ENCODE measurements around the gene PNLIP.

Gene PNLIP

GRCh38 chr10:116613471-116613870 lies 67.7 kb downstream of the PNLIP start:
- no peak overlapping the region for H3K27ac ChIP-seq
- TF ChIP-seq, protein P1, sequence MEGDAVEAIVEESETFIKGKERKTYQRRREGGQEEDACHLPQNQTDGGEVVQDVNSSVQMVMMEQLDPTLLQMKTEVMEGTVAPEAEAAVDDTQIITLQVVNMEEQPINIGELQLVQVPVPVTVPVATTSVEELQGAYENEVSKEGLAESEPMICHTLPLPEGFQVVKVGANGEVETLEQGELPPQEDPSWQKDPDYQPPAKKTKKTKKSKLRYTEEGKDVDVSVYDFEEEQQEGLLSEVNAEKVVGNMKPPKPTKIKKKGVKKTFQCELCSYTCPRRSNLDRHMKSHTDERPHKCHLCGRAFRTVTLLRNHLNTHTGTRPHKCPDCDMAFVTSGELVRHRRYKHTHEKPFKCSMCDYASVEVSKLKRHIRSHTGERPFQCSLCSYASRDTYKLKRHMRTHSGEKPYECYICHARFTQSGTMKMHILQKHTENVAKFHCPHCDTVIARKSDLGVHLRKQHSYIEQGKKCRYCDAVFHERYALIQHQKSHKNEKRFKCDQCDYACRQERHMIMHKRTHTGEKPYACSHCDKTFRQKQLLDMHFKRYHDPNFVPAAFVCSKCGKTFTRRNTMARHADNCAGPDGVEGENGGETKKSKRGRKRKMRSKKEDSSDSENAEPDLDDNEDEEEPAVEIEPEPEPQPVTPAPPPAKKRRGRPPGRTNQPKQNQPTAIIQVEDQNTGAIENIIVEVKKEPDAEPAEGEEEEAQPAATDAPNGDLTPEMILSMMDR (IDR thresholded peaks at IDR 0.05) = no peak
- TF ChIP-seq ZFX (IDR thresholded peaks at IDR 0.05; ENCODE audit: borderline replicate concordance) = no peak

DNA sequence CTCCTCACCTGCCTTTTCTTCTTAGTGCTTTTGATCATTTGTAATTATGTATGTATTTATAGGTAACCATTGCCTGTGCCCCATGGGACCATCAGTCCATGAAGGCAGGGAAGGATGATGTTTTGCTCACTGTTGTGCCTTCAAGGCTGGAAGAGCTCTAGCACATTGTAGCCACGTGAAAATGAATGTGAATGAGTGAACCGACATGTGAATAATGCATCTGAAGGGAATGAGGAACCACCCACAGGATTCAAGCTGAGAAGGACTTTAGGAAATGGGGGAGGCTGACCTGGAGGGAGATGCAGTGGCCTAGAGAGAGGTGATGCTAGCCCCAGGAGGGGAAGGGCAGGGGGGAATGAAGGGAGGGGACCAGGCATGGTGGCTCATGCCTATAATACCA lies 69.1 kb downstream of the PNLIP start:
- TF ChIP-seq, protein P1 (IDR thresholded peaks at IDR 0.05) = no peak
- TF ChIP-seq ZFX (IDR thresholded peaks at IDR 0.05; ENCODE audit: borderline replicate concordance) = no peak
- no peak overlapping the region for H3K27ac ChIP-seq

DNA sequence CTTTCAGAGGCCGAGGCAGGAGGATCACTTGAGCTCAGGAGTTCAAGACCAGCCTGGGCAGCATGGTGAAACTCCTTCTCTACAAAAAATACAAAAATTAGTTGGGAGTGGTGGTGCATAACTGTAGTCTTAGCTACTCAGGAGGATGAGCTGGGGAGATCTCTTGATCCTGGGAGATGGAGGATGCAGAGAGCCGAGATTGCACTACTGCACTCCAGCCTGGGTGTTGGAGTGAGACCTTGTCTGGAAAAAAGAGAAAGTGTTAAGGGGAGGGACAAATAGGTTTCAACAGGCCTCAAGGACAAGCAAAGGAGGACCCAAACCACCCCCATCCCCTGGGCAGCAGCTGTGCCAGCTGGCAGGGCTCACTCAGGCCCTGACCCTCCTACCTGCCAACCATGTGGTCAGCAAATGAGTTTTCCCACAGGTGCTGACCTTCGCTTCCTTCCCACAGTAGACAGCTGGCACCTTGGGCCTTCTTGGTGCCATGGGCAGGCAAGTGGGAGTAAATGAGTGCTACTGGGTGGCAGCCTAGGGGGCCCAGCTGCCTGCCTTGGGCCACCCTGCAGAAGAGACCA lies 69.6 kb downstream of the PNLIP start:
- TF ChIP-seq, protein P1 (IDR thresholded peaks at IDR 0.05) = no peak
- TF ChIP-seq ZFX (IDR thresholded peaks at IDR 0.05; ENCODE audit: borderline replicate concordance) = no peak

More for the DNA sequence above, 69.6 kb downstream of the PNLIP start:
- H3K27ac ChIP-seq = no peak overlapping the region

Measured in 22Rv1 (cell line).